Hypothalamus (tissue), 51 donors: ENCODE results near the gene MUC3A.
"Not testable (repeated sequence)": the region's sequence is repeated elsewhere in the genome, so short reads cannot be mapped to it uniquely, and the experiment has no call there.

Source experiments
- DNase-seq, 51 donors: peaks; one replicate each; lab custom pipeline; 2025; lab: John Stamatoyannopoulos, UW

MUC3A gene, protein sequence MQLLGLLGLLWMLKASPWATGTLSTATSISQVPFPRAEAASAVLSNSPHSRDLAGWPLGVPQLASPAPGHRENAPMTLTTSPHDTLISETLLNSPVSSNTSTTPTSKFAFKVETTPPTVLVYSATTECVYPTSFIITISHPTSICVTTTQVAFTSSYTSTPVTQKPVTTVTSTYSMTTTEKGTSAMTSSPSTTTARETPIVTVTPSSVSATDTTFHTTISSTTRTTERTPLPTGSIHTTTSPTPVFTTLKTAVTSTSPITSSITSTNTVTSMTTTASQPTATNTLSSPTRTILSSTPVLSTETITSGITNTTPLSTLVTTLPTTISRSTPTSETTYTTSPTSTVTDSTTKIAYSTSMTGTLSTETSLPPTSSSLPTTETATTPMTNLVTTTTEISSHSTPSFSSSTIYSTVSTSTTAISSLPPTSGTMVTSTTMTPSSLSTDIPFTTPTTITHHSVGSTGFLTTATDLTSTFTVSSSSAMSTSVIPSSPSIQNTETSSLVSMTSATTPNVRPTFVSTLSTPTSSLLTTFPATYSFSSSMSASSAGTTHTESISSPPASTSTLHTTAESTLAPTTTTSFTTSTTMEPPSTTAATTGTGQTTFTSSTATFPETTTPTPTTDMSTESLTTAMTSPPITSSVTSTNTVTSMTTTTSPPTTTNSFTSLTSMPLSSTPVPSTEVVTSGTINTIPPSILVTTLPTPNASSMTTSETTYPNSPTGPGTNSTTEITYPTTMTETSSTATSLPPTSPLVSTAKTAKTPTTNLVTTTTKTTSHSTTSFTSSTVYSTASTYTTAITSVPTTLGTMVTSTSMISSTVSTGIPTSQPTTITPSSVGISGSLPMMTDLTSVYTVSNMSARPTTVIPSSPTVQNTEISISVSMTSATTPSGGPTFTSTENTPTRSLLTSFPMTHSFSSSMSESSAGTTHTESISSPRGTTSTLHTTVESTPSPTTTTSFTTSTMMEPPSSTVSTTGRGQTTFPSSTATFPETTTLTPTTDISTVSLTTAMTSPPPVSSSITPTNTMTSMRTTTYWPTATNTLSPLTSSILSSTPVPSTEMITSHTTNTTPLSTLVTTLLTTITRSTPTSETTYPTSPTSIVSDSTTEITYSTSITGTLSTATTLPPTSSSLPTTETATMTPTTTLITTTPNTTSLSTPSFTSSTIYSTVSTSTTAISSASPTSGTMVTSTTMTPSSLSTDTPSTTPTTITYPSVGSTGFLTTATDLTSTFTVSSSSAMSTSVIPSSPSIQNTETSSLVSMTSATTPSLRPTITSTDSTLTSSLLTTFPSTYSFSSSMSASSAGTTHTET (N-terminal part only)

DNA sequence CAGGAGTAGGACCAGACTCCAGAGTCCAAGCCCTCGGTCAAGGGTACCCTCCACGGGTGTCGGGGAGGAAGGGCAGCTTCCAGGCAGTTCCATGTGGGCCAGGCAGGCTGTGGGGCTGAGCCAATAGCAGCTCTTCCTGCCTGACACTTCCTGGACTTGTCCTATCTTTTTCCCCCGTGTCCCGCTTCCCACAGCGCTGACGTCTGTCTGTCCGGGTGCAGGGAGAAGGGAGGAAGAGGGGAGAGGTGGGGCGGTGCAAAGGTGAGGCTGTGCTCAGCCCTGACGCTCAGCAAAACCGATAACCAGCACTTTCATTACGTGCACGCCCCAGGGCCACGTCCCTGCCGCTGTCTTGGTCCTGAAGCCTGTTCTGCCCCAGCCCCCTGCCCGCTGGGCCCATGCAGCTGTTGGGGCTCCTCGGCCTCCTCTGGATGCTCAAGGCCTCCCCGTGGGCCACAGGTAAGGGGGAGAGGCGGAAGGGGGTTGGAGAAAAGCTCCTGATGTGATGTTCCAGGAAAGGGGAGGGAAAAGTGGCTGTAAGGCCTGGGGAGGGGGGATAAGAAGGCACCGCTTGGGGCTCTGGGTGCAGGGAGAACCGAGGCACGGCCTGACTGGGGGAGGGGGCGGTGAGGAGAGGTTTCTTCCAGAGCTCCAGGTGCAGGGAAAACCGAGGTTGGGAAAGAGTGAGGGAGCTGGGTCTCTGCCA, at the start of gene MUC3A:
TSS of gene MUC3A (plus strand) at position 308 of the 706 bp plus-strand sequence. CDS start at position 399, 91 bp downstream.
- DNase-seq: no peak

DNA sequence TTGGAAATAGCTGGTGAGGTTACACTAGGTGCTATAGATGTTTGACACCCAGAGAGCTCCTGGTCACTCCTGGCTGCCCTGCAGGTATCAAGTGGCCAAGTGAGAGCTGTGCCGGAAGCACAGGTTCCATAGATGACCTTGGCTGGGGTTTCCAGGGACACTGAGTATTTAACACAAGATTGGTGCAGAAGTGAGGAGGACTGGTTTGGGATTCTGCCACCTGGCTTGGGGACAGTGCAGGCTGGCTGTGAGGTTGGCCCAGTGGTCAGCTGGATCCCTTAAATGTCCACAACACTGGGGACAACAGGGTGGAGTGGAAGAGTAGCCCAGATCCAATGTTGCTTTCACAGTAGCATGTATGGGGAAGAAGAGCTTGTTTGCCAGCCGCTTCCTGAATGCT, 48.4 kb upstream of the MUC3A start:
- DNase-seq: no peak

DNA sequence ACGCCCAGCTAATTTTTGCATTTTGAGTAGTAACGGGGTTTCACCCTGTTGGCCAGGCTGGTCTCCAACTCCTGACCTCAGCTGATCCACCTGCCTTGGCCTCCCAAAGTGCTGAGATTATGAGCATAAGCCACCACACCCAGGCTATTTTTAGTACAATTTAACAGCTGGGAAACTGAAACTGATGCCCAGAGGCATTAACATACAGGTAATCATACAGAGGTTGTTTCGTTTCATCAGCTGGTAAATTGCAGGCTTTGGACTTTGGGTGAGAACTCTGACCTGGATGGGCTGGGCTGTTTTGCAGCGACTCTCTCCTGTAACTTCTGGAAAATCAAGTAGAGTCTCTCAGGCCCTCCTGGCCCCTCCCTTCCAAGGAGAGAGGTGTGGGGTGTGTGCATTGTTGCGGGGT, 47.4 kb upstream of the MUC3A start:
- no peak for DNase-seq

DNA sequence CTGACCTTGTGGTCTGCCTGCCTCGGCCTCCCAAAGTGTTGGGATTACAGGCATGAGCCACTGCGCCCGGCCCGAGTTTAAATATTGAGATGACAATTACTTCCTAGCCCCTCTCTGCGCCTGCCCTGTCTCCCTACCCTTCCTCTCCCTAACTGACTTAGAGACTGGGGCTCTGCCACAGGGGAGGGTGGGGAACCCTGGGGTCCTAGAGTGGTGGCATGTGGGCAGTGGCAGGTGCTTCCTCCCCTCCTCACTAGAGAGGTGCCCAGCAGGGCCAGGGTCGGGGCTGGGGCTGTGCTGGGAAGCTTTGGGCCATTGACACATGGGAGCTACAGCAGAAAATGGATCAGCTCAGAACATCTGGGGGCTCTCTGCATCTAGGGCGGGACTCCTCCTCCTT, 46.7 kb upstream of the MUC3A start:
- DNase-seq: no peak

DNA sequence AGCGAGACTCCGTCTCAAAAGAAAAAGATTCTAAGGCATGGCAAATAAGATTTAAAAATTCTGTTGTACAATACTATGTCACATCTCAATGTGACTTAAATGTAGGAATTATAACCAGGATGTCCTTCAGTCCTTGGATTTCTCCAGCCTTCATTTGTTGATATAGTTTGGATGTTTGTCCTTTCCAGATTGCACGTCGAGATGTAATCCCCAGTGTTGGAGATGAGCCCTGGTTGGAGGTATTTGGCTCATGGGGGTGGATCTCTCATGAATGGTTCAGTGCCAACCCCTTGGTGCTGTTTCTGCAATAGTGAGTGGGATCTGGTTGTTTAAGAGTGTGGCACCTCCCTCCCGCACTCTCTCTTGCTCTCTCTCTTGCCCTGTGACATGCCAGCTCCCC, 40.8 kb upstream of the MUC3A start:
- DNase-seq: no peak

DNA sequence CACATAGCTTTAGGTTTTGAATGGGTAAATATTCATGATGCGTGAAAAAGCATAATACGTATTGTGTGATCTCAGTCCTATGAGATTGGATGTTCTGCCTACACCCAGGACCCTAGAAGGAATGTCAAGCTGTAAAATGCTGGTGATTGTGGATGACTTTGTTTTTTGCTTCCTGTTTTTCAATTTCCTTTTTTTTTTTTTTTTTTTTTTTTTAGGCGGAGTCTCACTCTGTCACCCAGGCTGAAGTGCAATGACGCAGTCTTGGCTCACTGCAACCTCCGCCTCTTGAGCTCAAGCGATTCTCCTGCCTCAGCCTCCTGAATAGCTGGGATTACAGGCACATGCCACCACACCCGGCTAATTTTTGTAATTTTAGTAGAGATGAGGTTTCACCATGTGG, 38.9 kb upstream of the MUC3A start:
- not testable (repeated sequence) for DNase-seq

DNA sequence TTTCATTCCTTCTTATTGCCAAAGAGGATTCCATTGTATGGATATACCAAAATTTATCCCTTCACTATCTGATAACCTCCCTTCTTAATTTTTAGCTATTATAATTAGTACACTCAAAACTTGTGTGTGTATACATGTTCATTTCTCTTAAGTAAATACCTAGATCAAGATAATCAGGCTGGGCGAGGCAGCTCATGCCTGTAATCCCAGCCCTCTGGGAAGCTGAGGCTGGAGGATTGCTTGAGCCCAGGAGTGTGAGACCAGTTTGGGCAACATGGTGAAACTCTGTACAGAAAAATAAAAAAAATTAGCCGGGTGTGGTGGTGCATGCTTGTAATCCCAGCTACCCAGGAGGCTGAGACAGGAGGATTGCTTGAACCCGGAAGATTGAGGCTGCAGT, 37.9 kb upstream of the MUC3A start:
- DNase-seq: no peak

DNA sequence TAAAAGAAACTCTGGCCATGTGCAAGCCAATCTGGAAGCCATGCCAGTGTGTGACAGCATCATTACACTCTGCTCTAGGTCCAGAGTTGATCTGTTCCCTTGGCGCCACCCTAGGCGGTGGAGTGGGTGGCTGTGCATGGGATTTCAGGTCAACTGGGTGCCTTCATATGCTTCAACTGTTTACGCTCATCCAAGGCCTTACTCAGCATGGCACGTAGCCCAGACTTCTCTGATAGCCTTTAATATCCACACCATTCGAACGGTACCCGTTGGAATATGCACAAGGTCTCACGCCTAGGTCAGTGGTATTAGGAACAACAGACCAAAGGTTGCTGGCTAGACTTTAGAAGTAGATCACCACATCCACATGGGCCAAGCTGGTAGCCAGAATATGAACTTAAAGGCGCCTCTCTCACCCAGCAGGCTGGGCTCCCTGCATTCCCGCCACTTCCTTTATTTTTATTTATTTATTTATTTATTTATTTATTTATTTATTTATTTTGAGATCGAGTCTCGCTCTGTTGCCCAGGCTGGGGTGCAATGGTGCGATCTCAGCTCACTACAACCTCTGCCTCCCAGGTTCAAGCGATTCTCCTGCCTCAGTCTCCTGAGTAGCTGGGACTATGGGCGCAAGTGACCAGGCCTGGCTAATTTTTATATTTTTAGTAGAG, 35.0 kb upstream of the MUC3A start:
- no peak for DNase-seq

DNA sequence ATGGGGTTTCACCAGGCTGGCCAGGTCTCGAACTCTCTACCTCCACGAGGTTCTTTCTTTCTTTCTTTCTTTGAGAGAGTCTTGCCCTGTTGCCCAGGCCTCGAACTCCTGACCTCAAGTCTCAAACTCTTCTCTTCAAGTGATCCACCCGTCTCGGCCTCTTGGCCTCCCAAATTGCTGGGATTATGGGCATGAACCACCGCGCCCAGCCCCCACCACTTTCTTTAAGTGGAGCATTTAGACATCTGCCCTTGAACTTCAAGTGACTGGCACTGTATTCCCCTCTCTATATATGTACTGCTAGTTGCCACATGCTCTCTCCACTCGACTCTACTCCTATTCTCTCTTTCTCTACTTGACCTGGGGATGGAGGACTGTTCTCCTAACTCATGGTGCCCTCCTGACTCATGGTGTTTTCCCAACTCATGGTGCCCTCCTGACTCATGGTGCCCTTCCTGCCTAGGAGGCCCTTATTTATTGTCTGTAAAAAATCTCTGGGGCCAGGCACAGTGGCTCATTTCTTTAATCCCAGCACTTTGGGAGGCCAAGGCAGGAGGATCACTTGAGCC, 34.4 kb upstream of the MUC3A start:
- no peak for DNase-seq

DNA sequence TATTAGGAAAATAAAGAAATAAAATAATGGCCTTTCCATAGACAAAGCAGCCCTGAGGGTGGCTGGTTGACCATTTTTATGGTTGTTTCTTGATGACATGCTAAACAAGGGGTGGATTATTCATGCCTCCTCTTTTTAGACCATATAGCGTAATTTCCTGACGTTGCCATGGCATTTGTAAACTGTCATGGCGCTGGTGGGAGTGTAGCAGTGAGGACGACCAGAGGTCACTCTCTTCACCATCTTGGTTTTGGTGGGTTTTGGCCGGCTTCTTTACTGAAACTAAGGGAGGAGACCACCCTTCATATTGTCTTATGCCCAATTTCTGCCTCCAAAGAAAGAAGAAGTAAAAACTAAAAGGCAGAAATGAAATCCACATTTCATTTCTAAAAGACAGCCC, 30.0 kb upstream of the MUC3A start:
- not testable (repeated sequence) for DNase-seq

DNA sequence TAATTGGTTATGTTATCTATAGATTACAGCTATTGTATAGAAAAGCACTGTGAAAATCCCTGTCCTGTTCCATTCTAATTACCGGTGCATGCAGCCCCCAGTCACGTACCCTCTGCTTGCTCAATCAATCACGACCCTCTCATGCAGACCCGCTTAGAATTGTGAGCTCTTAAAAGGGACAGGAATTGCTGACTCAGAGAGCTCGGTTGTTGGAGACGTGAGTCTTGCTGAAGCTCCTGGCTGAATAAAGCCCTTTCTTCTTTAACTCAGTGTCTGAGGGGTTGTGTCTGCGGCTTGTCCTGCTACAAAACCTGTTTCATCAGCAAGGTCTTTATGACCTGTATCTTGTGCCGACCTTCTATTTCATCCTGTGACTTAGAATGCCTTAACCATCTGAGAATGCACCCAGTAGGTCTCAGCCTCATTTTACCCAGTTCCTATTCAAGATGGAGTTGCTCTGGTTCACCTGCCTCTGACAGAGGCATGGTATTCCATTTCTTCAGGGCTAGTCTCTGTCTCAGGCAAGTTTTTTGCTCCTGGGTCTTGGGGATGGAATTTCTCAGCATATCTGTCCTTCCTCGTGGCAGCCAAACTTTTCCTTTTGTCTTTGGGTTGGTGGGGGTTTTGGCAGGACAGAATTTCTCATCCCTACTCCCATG, 29.4 kb upstream of the MUC3A start:
- not testable (repeated sequence) for DNase-seq

DNA sequence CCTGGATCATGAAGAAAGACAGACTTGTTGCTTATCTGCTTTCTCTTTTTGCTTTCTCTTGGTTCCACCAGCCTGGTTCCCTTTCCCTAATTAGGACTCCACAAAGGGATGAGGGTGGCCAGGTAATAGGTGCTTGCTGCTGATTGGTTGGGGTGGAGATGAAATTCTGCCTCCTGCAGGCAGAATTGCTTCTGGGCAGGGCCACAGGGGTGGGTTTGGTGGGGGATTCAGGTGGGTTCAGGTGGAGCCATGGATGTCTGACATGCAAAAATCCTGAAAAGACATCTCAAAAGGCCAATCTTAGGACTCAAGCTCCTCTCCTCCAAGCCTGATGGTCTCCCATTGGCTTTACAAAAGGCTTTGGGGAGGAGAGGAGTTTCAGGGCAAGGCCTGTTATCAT, 28.3 kb upstream of the MUC3A start:
- DNase-seq: no peak

DNA sequence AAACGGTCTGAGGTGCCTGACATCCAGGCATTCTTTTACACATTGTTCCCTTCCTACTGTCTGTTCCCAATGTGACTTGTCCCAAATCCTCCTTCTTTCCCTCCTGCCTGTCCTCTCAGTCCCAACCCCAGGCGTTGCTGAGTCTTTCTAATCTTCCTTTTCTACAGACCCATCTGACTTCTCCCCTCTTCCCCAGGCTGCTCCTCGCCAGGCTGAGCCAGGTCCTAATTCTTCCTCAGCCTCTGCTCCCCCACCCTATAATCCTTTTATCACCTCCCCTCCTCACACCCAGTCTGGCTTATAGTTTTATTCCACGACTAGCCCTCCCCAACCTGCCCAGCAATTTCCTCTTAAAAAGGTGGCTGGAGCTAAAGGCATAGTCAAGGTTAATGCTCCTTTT, 25.7 kb upstream of the MUC3A start:
- DNase-seq: not testable (repeated sequence)

DNA sequence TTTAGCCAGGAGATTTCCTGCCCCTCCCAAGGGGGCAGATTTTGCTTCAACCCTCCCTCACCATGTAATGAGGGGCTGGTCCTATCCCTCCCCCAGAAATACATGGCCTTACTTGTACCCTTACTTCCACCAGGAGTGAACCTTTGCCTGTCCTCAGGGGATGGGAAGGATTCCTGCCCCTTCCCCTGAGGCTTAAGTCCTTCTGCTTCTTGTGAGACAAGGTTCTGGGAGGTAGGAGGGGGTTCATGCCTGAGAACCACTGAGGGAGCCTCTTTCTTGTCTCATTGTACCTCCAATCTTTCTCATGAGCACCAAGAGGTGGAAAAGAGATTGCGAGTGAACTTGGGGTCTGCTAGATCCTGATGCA, 19.5 kb upstream of the MUC3A start:
- no peak for DNase-seq

DNA sequence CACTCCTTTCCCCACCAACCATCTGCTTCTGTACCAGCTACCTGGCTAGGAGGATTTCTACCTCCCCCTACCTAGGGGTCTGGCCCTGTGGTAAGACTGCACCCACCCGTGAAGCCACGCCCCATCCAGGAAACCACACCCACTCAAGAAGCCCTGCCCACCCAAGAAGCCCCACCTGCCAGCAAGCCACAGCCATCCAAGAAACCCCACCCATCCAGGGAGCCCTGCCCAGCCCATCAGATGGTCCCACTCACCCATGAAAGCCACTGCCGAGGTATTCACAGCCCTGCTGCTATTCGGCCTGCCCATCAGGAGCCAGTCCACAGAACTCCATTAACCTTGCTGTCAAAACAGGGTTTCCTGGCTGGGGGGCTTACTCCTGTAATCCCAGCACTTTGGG, 15.6 kb upstream of the MUC3A start:
- no peak for DNase-seq

DNA sequence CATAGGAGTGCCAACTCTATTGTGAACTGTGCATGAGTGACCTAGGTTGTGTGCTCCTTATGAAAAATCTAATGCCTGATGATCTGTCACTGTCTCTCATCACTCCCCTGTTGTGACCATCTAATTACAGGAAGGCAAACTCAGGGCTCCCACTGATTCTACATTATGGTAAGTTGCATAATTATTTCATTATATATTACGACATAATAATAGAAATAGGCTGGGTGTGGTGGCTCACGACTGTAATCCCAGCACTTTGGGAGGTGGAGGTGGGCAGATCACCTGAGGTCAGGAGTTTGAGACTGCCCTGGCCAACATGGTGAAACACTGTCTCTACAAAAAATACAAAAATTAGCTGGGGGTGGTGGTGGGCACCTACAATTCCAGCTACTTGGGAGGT, 14.0 kb upstream of the MUC3A start:
- not testable (repeated sequence) for DNase-seq

DNA sequence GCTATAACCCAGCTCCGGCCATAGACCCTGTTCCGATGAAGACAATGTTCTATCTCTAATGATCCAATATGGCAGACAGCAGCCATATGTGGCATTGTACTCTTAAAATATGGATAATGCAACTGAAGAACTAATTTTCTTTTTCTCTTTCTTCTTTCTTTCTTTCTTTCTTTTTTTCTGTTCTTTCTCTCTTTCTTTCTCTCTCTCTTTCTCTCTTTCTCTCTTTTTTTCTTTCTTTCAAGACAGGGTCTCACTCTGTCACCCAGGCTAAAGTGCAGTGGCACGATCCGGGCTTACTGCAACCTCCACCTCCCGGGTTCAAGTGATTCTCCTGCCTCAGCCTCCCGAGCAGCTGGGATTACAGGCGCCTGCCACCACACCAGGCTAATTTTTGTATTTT, 13.2 kb upstream of the MUC3A start:
- DNase-seq: not testable (repeated sequence)

DNA sequence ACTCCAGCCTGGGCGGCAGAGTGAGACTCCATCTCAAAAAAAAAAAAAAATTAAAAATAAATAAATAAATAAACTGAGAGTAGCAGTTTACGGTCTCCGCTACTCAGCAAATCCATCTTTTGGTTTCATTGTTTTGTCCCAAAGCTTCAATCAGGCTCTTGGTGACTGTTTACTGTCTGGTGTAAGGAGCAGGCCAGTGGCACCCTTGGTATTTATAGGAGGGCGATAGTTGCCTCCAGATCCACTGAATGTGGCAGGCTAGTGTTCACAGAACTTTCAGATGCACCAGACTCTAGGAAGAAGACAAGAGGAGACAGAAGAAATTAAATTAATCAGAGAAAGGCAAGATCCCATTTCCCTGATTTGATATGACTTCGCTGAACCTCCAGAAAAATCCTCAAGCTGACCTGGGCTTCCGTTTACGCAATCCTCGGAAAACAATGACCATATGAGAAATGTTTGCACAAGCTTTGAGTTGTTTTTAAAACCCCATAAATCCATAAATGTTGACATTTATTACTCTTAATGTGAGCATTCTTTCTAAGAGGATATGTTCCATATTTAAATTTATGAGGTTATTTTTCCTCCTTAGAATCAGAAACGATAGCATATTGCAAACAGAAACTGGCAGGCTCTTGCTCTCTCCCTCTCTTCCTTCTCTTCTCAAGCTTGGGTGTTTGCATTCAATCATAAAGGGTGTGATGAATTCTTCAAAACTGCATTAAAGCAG, 7.1 kb upstream of the MUC3A start:
- no peak for DNase-seq
